ENCODE data around the gene IFT81.

- TF ChIP-seq, protein P1, sequence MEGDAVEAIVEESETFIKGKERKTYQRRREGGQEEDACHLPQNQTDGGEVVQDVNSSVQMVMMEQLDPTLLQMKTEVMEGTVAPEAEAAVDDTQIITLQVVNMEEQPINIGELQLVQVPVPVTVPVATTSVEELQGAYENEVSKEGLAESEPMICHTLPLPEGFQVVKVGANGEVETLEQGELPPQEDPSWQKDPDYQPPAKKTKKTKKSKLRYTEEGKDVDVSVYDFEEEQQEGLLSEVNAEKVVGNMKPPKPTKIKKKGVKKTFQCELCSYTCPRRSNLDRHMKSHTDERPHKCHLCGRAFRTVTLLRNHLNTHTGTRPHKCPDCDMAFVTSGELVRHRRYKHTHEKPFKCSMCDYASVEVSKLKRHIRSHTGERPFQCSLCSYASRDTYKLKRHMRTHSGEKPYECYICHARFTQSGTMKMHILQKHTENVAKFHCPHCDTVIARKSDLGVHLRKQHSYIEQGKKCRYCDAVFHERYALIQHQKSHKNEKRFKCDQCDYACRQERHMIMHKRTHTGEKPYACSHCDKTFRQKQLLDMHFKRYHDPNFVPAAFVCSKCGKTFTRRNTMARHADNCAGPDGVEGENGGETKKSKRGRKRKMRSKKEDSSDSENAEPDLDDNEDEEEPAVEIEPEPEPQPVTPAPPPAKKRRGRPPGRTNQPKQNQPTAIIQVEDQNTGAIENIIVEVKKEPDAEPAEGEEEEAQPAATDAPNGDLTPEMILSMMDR (IDR thresholded peaks at IDR 0.05): no peak
- TF ChIP-seq POLR2A (IDR thresholded peaks at IDR 0.05): no peak
These were observed 2.4 kb downstream of the IFT81 start for GRCh38 chr12:110126557-110126956.

All from uterus (tissue), 2 donors.